Ishikawa (cell line): ENCODE results near the gene GSTO2.

Experiments used
- CEBPB ChIP-seq: IDR thresholded peaks from 2 replicates; pipeline ENCODE4 v1.6.1; 2012
- CREB1 ChIP-seq: IDR thresholded peaks from 2 replicates; pipeline ENCODE4 v1.6.1; 2012; ENCODE audit warnings: low read depth
- EGR1 ChIP-seq: IDR thresholded peaks from 2 replicates; pipeline ENCODE4 v1.6.1; 2012
- EP300 ChIP-seq: IDR thresholded peaks from 2 replicates; pipeline ENCODE4 v1.6.1; 2012; ENCODE audit warnings: borderline replicate concordance
- FOXM1 ChIP-seq: IDR thresholded peaks from 2 replicates; pipeline ENCODE4 v1.6.1; 2012; ENCODE audit warnings: low read depth, borderline replicate concordance
- NFIC ChIP-seq: IDR thresholded peaks from 2 replicates; pipeline ENCODE4 v1.6.1; 2012
- RAD21 ChIP-seq: IDR thresholded peaks from 2 replicates; pipeline ENCODE4 v1.6.1; 2012; ENCODE audit warnings: low read depth
- REST ChIP-seq: IDR thresholded peaks from 2 replicates; pipeline ENCODE4 v1.6.1; 2012; ENCODE audit warnings: low read depth, mild to moderate bottlenecking
- TAF1 ChIP-seq: IDR thresholded peaks from 2 replicates; pipeline ENCODE4 v1.6.1; 2012; ENCODE audit warnings: low read depth, mild to moderate bottlenecking
- TCF12 ChIP-seq: IDR thresholded peaks from 2 replicates; pipeline ENCODE4 v1.6.1; 2012; ENCODE audit warnings: low read depth
- TEAD4 ChIP-seq: IDR thresholded peaks from 2 replicates; pipeline ENCODE4 v1.6.1; 2012
- YY1 ChIP-seq: IDR thresholded peaks from 2 replicates; pipeline ENCODE4 v1.6.1; 2012; ENCODE audit warnings: low read depth
- ZBTB7A ChIP-seq: IDR thresholded peaks from 2 replicates; pipeline ENCODE4 v1.6.1; 2012; ENCODE audit warnings: low read depth
- TF ChIP-seq, protein P1 (sequence below): IDR thresholded peaks from 2 replicates; pipeline ENCODE4 v1.6.1; 2012
- TF ChIP-seq, protein P2 (sequence below): IDR thresholded peaks from 2 replicates; pipeline ENCODE4 v1.6.1; 2012

The GSTO2 gene

GRCh38 chr10:104339469-104340110, 70.6 kb downstream of the GSTO2 start:
- TF ChIP-seq TCF12 (no peak), TAF1 (no peak), NFIC (no peak), CEBPB (no peak), TEAD4 (no peak), REST (no peak), RAD21 (no peak)
- TF ChIP-seq, protein P1, sequence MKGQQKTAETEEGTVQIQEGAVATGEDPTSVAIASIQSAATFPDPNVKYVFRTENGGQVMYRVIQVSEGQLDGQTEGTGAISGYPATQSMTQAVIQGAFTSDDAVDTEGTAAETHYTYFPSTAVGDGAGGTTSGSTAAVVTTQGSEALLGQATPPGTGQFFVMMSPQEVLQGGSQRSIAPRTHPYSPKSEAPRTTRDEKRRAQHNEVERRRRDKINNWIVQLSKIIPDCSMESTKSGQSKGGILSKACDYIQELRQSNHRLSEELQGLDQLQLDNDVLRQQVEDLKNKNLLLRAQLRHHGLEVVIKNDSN, result no peak

DNA sequence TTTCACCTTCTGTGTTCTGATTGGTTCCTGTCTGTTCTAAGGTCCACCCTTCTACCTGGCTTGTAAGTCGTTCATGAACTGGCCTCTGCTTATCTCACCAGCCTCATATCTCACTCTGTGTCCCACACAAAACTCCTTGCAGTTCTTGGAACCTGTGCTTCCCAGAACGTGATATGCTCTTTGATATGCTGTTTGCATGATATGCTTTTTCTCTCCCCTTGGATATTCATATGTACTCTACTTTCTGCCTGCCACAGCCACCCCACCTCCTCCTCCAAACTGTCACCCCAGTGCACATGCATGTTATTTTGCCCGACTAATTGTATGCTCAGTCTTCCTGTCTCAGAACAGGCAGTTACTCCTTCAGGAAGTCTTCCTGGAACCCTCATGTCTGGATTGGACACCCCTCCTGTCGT, 71.1 kb downstream of the GSTO2 start:
- TF ChIP-seq REST (no peak), EGR1 (no peak), NFIC (no peak), CREB1 (no peak), TEAD4 (no peak), EP300 (no peak)
- TF ChIP-seq, protein P1, result no peak

DNA sequence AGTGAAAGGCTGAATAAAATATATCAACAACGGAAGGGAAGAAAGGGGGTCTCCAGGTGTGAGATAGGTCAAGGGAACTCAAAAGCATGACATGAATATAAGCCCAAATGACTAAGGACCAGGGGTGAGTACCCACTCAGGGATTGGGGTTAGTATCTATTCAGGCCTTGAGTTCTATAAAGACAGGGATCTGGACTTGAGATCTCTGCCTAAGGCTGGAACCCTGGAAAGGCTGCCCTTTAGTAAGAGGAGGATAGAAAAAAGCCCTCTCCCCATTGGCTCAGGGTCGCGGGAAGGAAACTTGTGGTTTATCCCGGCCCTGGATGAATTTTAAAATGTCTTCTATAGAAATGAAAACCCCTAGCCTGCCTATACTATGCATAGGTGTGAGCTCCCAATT, 71.7 kb downstream of the GSTO2 start:
- TF ChIP-seq TEAD4, result no peak
- TF ChIP-seq, protein P1, result no peak
- no peak for TF ChIP-seq EGR1
- TF ChIP-seq CEBPB, result no peak
- TF ChIP-seq REST, result no peak
- no peak for TF ChIP-seq TAF1
- no peak for TF ChIP-seq EP300
- no peak for TF ChIP-seq YY1
- no peak for TF ChIP-seq CREB1
- TF ChIP-seq, protein P2, sequence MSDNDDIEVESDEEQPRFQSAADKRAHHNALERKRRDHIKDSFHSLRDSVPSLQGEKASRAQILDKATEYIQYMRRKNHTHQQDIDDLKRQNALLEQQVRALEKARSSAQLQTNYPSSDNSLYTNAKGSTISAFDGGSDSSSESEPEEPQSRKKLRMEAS, result no peak
- TF ChIP-seq ZBTB7A, result no peak
- no peak for TF ChIP-seq NFIC
- TF ChIP-seq RAD21, result no peak
- TF ChIP-seq FOXM1, result no peak
- TF ChIP-seq TCF12, result no peak

DNA sequence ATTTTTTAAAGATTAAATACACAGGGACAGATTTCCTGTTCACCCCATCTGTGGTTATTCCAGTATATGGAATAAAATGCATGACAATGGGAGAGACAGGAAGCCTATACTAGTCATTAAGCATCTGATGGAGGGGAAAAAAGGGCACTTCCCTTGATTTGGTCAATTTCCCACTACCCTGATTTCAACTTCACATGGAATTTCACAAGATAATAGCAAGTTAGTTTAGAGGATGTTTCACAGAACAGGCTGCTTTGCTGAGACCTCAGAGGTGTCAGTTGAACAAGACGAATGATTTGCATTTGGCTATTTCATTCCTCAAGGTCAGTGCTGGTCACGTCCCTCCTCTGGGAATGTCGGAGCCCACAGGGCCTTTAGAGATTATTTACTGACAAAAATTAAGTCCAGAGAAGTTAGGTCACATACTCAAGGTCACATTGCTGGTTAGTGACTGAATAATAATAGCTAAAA, 74.0 kb downstream of the GSTO2 start:
- TF ChIP-seq NFIC, result no peak
- TF ChIP-seq TEAD4, result no peak
- no peak for TF ChIP-seq CREB1
- no peak for TF ChIP-seq FOXM1
- no peak for TF ChIP-seq TCF12
- TF ChIP-seq EGR1, result no peak
- TF ChIP-seq RAD21, result no peak
- TF ChIP-seq, protein P2, result no peak
